Activated CD8-positive, alpha-beta memory T cell treated with anti-CD3 and anti-CD28 coated beads, Interleukin-2, amount 50 U/mL, for 1 hour (primary cell): Measurements from ENCODE around the gene RORB.

Experiments
- DNase-seq: peaks from one replicate; pipeline ENCODE4 v3.0.0-alpha.2; 2020; ENCODE audit errors: extremely low read depth

RORB gene

DNA sequence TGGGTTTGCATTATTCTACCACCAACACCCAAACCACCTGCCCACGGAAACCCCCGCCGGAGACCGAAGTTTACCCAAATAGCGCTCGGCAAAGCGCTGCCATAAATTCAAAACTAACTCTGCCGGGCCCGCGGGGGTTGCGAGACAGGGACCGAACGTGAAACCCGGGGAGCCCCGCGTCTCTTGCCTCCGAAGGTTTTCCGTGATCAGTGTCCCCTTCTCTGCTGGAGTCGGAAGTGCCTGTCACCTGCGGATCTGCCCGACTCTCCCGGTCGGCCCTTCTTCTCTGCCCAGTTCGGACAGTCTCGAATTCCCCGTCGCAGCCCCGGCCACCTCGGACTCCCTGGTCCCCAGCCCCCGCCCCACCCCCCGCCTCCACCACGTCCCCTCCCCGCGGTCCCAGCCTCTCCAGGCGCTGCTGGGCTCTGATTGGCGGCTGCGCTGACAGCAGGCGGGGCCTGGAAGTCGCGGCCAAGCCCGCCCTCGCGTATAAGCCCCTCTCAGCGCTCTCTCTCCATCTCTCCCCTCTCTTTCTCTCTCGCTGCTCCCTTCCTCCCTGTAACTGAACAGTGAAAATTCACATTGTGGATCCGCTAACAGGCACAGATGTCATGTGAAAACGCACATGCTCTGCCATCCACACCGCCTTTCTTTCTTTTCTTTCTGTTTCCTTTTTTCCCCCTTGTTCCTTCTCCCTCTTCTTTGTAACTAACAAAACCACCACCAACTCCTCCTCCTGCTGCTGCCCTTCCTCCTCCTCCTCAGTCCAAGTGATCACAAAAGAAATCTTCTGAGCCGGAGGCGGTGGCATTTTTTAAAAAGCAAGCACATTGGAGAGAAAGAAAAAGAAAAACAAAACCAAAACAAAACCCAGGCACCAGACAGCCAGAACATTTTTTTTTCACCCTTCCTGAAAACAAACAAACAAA lies at the start of gene RORB:
RORB (plus strand) TSS at position 517 of the 929 bp plus-strand sequence. CDS start 642 bp downstream, outside the sequence.
- no peak for DNase-seq

DNA sequence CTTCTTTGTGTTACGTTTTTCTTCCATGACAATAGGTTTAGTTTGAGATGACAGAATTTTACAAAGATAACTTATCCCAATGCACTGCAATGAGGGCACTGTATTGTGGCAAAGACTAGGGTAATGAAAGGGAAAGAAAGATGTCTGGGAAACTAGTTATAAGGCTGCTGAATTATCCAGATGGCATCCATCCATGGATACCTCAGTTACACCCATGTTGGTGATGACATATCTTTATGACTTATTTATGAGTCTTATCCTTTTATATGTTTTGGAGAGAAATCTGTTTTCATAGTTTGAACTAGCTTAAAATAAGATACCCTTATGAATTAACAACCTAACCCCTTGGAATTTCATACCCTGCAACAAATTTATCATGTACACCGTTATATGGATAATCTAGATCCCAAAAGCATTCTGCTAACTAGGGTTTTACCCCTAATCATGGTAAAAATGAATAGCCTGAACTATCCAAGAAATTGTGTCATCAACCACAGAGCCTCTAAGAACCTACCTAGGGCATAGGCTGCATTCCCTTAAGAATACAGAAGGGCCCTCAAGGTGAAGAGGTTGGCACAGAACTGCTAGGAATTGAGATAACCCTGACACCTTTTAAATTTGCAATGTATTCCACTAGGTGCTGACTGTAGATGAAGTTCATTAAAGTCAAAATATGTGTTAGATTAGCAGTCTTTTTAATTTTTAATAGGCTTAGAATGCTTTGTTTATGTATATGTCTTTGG lies 49.5 kb upstream of the RORB start:
- DNase-seq = no peak

DNA sequence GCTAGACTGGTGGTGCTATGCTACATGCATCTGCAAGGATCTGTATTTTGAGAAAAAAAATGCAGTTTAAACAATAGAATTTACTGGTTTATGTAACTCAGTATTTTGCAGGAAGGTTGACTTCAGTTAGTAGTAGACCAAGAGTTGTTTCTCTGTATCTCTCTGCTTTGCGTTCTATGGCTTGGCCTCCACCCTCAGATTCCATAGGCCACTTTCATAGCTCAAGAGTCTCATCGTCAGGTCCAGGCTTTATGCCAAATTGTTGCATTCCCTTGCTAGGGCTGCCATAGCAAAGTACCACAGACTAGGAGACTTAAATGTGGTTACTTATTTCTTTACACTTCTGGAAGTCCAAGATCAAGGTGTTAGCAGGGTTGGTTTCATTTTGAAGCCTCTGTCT lies 48.1 kb upstream of the RORB start:
- no peak for DNase-seq

DNA sequence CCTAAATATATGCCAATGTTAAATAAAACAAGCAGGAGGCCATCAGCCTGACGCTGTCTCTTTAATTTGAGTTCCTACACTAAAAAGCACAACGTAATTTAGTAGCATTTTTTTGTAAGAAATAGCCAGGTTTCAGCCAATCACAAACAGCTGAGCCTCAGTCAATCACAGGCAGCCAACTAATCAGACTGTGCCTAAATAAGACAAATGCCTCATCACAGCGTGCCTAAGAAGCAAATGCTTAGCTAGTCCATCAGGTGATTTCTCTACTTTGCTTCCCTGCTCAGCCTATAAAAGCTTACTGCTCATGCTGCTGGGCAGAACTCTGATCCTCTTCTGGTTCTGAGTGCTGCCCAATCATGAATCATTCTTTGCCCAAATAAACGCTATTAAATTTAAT lies 38.3 kb upstream of the RORB start:
- no peak for DNase-seq

DNA sequence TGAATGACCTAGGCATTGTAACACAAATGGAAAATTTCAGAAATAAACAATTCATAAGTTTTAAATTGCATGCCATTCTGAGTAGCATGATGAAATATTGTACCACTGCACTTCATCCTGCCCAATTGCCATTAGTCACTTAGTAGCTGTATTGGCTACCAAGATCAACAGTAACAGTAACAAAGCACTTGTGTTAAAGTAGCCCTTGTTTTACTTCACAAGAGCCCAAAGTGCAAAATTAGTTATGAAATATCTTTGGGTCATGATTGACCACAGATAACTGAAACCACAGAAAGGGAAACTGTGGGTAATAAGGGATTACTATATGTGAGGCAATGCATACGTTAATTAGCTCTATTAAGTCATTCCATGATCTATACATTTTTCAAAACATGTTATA lies 33.3 kb upstream of the RORB start:
- DNase-seq = no peak

DNA sequence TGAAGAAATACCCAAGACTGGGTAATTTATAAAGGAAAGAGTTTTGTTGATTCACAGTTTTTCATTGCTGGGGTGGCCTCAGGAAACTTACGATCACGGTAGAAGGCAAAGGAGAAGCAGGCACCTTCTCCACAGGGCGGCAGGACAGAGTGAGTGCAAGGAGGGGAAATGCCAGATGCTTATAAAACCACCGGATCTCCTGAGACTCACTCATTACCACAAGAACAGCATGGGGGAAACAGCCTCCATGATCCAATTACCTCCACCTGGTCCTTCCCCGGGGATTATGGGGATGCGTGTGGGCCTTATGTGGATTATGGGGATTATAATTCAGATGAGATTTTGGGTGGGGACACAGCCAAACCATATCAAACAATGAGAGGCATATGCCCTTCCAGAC lies 18.5 kb upstream of the RORB start:
- DNase-seq = no peak

DNA sequence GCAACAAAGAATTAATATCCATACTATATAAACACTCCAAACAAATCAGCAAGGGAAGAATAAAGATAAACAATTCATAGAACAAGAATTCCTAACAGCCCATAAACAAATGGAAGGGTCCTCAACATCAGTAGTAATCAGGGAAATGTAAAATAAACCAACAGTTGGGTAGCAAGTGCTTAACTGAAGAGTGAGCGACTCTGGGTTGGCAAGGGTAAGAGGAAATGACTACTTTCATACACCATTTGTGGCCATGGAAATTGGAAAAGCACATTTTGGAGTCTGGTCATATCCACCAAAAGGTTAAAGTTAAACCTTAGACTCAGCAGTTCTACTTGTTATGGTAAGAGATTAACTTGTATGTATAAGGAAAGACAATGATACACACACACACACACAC lies 17.4 kb upstream of the RORB start:
- DNase-seq = no peak

DNA sequence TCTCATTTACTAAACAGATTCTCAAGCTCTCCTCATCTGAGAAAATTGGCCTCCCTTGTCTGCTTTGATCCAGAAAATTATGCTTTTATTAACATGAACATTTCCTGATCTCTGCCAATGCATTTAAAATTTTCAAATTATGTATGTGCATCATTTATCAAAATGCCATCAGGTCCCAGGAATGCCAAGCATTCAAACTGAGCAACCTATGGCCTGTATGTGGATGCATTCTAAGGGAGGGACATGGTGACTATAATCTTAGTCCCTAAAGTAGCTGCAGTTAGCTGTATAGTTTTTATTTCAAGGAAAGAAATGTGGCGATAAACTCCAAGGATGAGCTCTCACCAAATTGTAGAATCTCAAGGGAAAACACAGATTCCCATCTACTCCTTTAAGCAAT lies 9.7 kb upstream of the RORB start:
- no peak for DNase-seq

DNA sequence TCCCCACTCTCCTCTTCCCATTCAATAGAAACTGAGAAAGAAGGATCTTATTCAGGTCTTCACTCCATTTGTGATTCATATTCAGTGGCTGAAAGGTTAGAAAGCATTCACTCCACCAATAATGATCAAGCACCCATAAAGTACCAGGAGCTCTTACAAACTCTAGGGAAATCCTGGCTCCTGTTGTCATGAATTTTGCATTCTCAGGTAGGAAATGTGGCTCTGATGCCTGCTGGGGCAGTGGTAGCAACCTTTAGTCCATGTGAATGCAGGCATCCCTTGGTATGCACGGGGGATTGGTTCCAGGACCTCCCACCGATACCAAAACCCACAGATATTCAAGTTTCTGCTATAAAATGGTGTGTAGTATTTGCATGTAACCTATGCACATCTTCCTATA lies 3.6 kb upstream of the RORB start:
- DNase-seq = no peak

DNA sequence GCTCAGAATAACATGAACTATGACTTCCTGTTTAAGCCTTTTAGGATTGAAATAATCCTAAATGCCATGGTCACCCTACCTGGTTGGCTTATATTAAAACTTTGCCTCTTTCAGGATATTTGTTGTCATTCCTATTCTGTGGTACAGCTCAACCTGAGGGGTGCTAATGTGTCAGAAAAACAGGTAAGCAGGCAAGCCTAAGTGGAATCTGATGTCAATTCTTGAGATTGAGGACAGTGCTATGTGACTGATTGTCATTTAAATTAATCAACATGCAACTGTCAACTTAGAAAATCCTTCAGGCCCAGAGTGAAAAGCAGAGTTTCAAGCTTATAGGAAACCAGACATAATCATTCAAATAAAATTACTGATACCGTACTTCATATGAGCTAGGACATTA lies 2.6 kb upstream of the RORB start:
- DNase-seq = no peak

DNA sequence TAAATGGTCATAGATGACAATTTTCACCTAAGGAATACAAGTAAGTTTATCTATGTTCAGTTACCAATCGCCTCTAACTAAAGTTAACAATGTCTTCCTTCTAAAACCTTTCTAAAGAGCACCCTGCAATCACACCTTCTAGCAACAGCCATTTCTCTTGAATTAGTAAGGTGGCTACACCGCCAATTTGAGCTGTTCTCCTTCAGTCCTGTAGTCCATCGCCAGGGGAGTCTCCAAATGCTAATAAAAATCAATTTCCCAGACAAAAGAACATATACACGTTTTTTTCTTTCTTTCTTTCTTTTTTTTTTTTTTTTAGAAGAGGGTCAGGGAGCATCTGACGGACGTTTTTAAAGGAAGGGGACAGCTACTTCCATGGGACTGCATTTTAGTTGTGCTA lies 729 bp upstream of the RORB start:
- DNase-seq = no peak

DNA sequence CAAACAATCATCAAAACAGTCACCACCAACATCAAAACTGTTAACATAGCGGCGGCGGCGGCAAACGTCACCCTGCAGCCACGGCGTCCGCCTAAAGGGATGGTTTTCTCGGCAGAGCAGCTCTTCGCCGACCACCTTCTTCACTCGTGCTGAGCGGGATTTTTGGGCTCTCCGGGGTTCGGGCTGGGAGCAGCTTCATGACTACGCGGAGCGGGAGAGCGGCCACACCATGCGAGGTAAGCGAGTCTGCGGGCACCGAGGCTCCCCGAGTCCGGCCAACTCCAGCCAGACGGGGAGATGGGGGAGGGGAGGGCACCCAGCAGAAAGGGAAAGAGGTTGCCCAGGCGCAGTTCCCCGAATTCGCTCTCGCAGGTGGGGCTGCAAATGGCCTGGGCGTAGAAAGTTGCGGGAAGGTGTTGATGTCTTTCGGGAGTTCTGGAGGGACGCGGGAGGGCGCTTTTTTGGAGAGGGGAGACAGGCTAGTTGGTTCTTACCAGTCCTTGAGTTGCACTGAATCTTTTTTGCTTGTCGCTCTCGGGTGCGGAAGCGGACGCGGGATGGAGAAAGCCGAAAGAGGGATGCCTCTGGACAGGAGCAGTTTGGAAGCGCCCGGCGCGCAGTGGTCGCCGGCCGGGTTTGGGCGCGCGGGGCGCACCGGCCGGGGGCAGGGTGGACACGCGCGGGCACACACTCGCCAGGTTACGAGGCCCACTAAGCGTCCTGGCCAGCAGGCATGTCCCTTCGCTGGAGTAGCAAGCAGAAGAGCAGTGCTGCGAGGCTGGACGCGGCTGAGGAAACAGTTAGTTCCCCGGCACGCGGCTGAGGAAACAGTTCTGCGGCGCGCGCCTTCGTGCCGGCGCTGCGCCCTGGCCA lies 849 bp downstream of the RORB start:
- no peak for DNase-seq

DNA sequence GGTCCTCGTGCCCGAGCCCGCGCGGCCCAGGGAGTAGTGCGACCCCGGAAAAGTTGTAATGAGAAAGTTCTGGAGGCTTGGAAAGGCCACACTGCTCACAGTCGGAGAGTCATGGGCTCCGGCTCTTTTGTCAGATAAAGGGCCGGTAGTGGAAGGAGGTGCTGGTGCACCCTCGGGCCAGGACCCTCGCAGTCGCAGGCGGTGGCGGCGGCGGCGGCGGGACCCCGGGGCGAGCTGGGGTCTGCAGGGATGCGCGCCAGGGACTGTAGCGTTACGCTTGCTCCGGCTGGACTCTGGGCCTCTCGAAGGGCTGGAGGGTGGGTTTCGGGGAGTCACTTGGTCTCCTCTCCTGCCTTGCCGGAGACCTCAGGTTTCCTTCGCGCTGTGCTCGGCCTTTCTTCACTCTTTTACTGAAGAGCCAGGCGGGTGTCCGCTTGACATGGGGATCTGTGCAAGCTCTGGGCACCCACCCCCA lies 1.5 kb downstream of the RORB start:
- no peak for DNase-seq

DNA sequence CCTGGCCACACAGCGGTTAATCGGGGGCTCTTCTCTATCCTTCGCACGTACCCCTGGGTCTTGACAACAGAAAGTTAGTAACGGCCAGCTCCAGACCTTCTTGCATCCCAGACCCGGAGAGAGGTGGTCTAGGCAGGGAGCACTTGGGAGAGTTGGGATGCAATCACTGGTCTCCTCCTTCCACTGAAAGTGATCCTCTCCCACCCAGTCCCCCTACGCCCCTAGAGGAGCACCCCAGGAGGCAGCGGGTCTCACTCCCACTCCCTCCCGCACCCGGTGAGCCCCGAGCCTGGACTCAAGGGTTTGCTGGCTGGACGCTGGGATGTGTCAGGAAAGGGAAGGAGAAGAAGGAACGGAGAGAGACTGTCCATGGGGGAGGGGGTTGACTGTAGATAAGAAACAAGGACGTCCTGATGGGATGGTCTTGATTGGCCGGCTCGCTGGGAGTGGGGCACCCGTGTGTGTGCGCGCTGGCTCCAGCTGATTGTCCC lies 2.0 kb downstream of the RORB start:
- no peak for DNase-seq

DNA sequence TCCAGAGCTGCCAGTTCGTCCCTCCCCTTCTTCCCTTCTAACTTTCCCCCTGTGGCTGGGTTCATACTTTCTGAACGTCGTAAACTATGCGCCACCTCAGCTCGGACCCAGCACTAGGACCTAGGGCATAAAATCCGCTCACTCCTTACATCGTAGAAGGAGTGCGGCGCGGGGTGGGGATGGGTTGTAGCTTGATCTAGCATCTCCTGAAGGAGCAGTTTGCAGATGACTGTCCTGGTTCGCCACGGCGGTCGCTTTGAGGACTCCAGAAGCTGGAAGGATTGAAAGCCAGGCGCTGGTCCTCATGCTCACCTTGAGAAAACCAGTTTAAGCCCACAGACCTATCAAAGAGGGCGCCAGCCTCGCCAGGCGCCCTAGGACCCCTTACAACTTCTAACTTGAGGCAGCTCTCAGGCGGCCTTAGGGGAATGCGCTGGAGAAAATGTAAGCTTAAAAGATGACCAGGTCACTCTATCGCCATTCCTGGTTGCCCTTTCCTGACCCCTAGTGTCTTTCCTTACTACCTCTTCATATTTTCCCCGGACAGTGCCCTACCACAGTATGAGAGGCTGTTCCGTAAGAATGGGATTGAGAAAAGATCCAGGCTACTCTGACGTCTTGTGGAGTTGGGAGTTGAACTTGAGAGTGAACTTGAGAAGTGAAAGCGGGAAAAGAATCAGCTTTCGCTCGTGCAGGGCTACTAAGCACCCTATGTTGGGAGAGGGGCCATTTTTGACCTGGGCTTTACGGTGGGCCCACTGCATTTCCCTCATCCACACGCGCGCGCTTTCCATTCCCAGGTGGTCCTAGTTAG lies 2.8 kb downstream of the RORB start:
- no peak for DNase-seq

DNA sequence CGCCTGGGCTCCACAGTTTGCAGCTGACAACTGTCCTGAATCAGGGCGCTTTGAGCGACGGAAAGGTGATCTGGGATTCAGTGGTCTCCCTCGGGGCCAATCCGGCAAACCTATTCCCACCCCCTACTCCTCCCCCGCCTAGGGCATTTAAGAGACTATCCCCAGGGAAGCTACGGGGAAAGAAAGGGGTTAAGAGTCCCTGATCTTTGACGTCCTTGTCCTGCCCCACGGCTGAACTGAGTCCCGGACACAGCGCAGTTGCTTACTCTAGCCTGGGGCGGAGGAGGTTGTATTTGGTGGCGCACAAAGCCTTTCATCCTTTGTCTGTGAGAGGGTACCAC lies 3.4 kb downstream of the RORB start:
- DNase-seq = no peak

DNA sequence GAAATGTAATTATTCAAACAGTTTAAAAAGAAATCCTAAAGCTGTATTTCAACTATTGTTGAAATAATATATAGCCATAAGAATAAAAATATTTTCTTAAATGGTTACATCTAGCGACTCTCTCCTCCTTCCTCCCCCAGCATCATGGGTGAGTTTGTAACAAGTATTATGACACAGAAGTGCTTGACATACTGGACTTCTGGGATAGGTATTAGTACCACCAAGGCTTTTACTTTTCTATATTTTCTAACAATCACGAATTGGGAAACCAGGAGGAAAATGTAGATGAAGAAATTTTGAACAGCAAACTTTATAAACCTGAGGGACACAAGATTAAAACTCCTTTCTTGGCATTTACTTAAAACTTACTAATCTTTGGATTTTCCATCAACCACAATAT lies 4.4 kb downstream of the RORB start:
- DNase-seq = no peak

DNA sequence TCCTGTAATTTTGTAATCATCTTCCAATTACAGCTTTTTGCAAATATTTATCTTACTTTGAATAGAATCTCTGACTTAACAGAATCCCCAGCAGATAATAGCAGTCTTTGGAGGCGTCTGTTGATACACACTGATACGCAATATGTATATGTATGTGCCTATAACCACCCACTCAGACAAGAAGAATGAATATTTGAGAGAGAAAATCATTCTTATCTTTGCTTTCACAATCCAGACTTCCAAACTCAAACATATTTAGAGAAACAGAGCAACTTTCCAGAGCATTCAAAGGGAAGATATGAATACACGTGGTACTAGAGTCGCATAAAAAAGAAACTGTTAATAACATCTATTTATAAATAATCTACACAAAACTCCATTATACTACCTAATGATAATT lies 6.1 kb downstream of the RORB start:
- no peak for DNase-seq

DNA sequence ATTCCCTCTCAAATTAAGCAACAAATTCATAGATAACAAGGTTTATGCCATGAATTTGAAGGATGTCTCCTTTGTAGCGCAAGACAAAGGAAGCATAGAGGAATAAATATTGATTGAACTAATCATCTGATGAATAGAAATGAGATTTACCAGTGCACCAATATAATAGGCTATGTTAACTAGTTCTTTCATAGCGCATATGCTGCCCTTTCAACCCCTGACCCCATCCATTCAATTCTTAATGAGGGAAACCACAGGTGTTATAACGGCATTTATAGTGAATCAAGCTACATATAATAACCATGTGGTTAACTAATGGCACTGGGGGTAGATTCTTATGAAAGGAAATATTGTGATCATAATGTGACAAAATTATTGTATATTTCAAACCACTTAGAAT lies 6.5 kb downstream of the RORB start:
- no peak for DNase-seq

DNA sequence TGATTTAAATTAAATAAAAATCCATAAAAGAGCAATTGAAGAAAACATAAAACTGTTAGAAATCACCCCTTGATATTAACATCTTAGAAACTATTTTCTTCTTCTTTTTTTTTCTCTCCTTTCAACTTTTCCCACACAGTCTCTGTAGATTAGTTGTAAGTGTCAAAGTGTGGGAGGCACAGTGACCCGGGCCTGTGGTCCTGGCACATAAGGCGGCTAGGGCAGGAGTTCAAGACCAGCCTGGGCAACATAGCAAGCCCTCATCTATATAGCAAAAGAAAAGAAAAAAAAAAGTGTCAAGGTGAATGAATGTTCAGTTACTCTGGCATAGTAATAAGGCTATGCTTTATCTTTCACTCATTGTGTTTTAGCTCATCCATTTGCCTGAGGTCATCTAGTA lies 14.2 kb downstream of the RORB start:
- DNase-seq = no peak

DNA sequence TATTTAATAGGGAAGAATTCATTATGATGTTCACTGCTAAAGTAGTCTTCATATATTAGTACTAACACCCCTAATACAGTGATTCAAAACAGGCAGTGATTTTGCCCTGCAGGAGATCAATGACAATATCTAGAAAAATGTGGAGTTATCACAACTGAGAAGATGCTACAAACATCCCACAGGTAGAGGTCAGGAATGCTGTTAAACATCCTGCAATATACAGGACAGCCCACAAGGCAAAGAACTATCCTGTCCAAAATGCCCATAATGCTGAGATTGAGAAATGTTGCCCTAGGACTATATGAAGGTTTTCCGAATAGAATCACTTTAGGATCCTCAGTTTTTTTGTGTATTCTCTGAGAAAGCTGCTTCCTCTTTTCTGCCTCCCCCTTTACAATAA lies 15.3 kb downstream of the RORB start:
- no peak for DNase-seq
